OCI-LY1 (cell line): ENCODE results near the gene CANT1.
"Not testable (repeated sequence)": the region's sequence is repeated elsewhere in the genome, so short reads cannot be mapped to it uniquely, and the experiment has no call there.

Experiments
- H2AFZ ChIP-seq: fragments of 200-600 bp; sonication (generic), shearing (Covaris generic); 2 replicates; pipeline ENCODE4 v1.6.0; 2014; ENCODE audit warnings: antibody characterized with exemption, mild to moderate bottlenecking, low read length
- H3F3A ChIP-seq: fragments of 200-600 bp; sonication (generic), shearing (Covaris generic); 2 replicates; pipeline ENCODE4 v1.6.0; 2014; ENCODE audit warnings: mild to moderate bottlenecking, antibody characterized with exemption, low read length, moderate library complexity; ENCODE audit not compliant: insufficient read depth
- H3K27ac ChIP-seq: fragments of 200-600 bp; sonication (generic); 2 replicates; pipeline ENCODE4 v1.5.1; 2014; ENCODE audit warnings: low read length, mixed run types, mild to moderate bottlenecking, low read depth; ENCODE audit not compliant: poor library complexity, severe bottlenecking
- H3K27me3 ChIP-seq: fragments of 200-600 bp; sonication (generic); 2 replicates; pipeline ENCODE4 v1.6.0; 2014; ENCODE audit warnings: antibody characterized with exemption, mild to moderate bottlenecking, low read length, moderate library complexity; ENCODE audit not compliant: insufficient read depth
- H3K36me3 ChIP-seq: fragments of 200-600 bp; sonication (generic); 2 replicates; pipeline ENCODE4 v1.6.1; 2014; ENCODE audit warnings: mild to moderate bottlenecking, antibody characterized with exemption, low read length, moderate library complexity, mixed read lengths; ENCODE audit not compliant: insufficient read depth
- H3K4me1 ChIP-seq: fragments of 200-600 bp; sonication (generic); 2 replicates; pipeline ENCODE4 v1.5.1; 2014; ENCODE audit warnings: mild to moderate bottlenecking, low read length, moderate library complexity; ENCODE audit not compliant: insufficient read depth, severe bottlenecking
- H3K4me2 ChIP-seq: fragments of 200-600 bp; sonication (generic), shearing (Covaris generic); 2 replicates; pipeline ENCODE4 v1.6.1; 2014; ENCODE audit warnings: low read length
- H3K4me3 ChIP-seq: fragments of 200-600 bp; sonication (generic); 2 replicates; pipeline ENCODE4 v1.5.1; 2014; ENCODE audit warnings: low read length, low read depth, mild to moderate bottlenecking, mixed read lengths; ENCODE audit not compliant: poor library complexity, severe bottlenecking
- H3K79me2 ChIP-seq: fragments of 200-600 bp; shearing (Covaris generic); 2 replicates; pipeline ENCODE4 v1.6.1; 2016; ENCODE audit warnings: mixed run types, low read length, mixed read lengths; ENCODE audit not compliant: insufficient read depth
- H3K9ac ChIP-seq: fragments of 200-600 bp; sonication (generic), shearing (Covaris generic); 2 replicates; pipeline ENCODE4 v1.6.1; 2014; ENCODE audit warnings: mild to moderate bottlenecking, low read length, mixed read lengths
- H3K9me2 ChIP-seq: fragments of 200-600 bp; sonication (generic), shearing (Covaris generic); 2 replicates; pipeline ENCODE4 v1.6.1; 2014; ENCODE audit warnings: low read depth, mild to moderate bottlenecking, low read length, mixed read lengths
- H3K9me3 ChIP-seq: fragments of 200-600 bp; shearing (Covaris generic); 2 replicates; pipeline ENCODE4 v1.6.1; 2014; ENCODE audit warnings: low read length, mixed read lengths
- H4K20me1 ChIP-seq: fragments of 200-600 bp; sonication (generic), shearing (Covaris generic); 2 replicates; pipeline ENCODE4 v1.6.0; 2016; ENCODE audit warnings: mild to moderate bottlenecking, low read length; ENCODE audit not compliant: insufficient read depth
- EZH2 ChIP-seq: fragments of 200-600 bp; sonication (generic), shearing (Covaris generic); IDR thresholded peaks from 2 replicates; pipeline ENCODE4 v1.8.0; 2017; ENCODE audit warnings: borderline replicate concordance, mixed run types, mild to moderate bottlenecking, antibody characterized with exemption, low read length, moderate library complexity, mixed read lengths
- TF ChIP-seq, protein P1 (sequence below): fragments of 200-600 bp; sonication (generic), shearing (Covaris generic); IDR thresholded peaks from 2 replicates; pipeline ENCODE4 v1.5.1; 2017; ENCODE audit warnings: mild to moderate bottlenecking, antibody characterized with exemption, low read length, moderate library complexity, mixed read lengths

CANT1 gene

DNA sequence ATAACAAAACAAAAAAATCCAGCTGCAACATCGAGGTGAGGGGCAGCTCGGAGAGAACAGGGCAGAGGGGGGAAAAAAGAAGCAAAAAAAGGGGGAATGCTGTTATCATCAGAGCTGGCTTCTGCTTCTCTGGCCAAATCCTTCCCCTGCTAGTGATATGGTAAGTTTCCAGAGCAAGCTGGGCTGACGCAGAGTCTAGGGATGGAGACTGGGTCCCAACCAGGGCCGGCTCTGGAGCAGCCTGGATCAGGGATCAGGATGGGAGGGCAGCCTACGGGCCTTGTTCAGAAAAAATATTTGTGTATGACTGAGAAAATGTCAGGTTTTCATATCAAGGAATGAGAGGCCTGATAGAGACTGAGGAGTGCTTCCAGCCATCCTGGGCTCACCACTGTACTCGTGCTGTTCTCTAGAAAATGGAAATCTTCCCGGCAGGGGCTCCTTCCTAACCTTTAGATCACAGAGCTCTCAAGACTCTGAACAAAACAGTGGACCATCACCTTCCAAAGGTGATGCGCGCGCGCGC, 13.7 kb upstream of the CANT1 start:
- H3K4me1 ChIP-seq, result no peaks in the 10 kb centered on the region
- H3K79me2 ChIP-seq, result no peaks in the 10 kb centered on the region
- no peak overlapping the region for H3K4me3 ChIP-seq
- H3F3A ChIP-seq, result no peaks in the 10 kb centered on the region
- H3K27ac ChIP-seq, result no peak overlapping the region
- H3K36me3 ChIP-seq, result no peaks in the 10 kb centered on the region
- H3K9me2 ChIP-seq, result no peaks in the 10 kb centered on the region
- H2AFZ ChIP-seq, result no peak overlapping the region
- no peak for TF ChIP-seq EZH2
- TF ChIP-seq, protein P1, sequence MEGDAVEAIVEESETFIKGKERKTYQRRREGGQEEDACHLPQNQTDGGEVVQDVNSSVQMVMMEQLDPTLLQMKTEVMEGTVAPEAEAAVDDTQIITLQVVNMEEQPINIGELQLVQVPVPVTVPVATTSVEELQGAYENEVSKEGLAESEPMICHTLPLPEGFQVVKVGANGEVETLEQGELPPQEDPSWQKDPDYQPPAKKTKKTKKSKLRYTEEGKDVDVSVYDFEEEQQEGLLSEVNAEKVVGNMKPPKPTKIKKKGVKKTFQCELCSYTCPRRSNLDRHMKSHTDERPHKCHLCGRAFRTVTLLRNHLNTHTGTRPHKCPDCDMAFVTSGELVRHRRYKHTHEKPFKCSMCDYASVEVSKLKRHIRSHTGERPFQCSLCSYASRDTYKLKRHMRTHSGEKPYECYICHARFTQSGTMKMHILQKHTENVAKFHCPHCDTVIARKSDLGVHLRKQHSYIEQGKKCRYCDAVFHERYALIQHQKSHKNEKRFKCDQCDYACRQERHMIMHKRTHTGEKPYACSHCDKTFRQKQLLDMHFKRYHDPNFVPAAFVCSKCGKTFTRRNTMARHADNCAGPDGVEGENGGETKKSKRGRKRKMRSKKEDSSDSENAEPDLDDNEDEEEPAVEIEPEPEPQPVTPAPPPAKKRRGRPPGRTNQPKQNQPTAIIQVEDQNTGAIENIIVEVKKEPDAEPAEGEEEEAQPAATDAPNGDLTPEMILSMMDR, result no peak
- H4K20me1 ChIP-seq, result no peaks in the 10 kb centered on the region
- no peak overlapping the region for H3K4me2 ChIP-seq
- no peak overlapping the region for H3K9ac ChIP-seq
- no peaks in the 10 kb centered on the region for H3K9me3 ChIP-seq
- peaks cover 15% of the 10 kb centered on the region; the same call in 1 of the 2 replicates for H3K27me3 ChIP-seq

DNA sequence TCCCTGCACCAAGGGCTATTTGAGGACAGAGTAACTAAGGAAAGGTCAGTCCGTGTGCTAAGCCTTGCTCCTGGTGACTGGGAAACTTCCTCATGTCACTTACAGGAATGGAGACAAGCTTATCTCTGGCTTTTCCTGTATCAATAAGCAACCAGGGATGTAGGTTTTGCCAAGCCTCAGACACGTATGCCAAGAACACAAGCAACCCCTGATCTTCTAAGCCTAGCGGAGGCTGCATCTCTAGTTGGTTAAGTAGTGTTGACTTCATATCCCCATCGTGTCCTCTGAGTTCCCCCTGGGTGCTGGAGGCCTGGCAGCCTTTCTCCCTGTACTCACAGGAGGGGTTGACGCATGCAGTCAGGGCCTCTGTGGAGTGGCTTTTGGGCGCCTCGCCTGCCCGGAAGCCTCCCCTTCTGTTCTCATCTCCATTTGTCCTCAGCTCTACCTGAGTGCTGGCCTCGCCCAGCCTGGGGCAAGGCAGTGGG, 13.0 kb upstream of the CANT1 start:
- Histone ChIP-seq H3K9me3 (no peaks in the 10 kb centered on the region), H4K20me1 (no peaks in the 10 kb centered on the region), H3K9ac (no peak overlapping the region), H3K79me2 (no peaks in the 10 kb centered on the region), H3K9me2 (no peaks in the 10 kb centered on the region), H2AFZ (no peak overlapping the region), H3K27ac (no peak overlapping the region), H3K27me3 (peaks cover 14% of the 10 kb centered on the region; the same call in 1 of the 2 replicates), H3K4me3 (no peak overlapping the region), H3K4me2 (no peak overlapping the region), H3K36me3 (no peaks in the 10 kb centered on the region), H3K4me1 (no peaks in the 10 kb centered on the region), H3F3A (no peaks in the 10 kb centered on the region)
- TF ChIP-seq, protein P1, result no peak
- no peak for TF ChIP-seq EZH2

DNA sequence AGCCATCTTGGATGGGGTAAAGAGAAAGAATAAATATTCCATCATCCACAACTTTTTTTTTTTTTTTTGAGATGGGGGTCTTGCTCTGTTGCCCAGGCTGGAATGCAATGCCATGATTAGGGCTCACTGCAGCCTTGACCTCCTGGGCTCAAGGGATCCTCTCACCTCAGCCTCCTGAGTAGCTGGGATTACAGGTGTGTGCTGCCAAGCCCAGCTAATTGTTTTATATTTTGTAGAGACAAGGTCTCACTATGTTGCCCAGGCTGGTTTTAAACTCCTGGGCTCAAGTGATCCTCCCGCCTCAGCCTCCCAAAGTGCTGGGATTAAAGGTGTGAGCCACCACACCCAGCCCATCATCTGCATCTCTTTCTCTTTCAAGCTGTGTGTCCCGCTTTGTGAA, 12.4 kb upstream of the CANT1 start:
- not testable (repeated sequence) for H3K27ac ChIP-seq, H3K9me3 ChIP-seq, H3F3A ChIP-seq, H3K27me3 ChIP-seq, H3K9ac ChIP-seq, H3K4me1 ChIP-seq, H3K4me2 ChIP-seq, H2AFZ ChIP-seq, H3K79me2 ChIP-seq, H4K20me1 ChIP-seq, H3K36me3 ChIP-seq, H3K9me2 ChIP-seq, H3K4me3 ChIP-seq

DNA sequence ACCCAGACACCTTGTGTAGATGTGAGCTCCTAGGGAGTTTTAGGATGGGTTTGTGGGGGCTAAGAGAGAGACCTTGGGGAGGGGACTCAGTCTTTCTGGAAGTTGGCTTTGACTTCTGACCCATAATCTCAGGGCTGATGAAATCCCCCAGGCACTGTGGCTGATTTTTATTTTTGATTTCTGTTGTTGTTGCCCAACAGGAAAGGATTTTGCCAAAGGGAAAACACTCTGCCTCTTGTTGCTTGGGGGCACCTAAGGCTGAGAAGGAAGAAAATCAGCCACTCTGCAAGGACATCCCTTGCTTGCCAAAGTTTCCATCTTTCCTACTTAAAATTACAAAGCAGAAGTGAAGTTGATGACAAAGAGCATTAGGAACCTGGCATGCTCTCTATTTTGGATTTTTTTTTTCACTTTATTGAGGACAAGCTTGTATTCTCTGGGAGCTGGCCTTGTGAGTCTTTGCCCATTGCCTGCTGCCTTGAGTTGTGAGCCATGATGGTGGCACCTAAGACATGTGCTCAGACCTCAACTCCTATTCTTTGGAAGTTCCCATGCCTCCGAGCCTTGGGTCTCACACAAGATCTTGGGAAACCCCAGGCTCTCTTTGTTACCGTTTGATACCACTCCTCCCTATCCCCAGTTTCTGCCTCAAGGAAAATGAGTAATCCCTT, 11.2 kb upstream of the CANT1 start:
- TF ChIP-seq, protein P1, result no peak
- TF ChIP-seq EZH2, result no peak
- Histone ChIP-seq H2AFZ (no peak overlapping the region), H3K4me3 (no peak overlapping the region), H3K27me3 (peaks cover 8% of the 10 kb centered on the region; the same call in 1 of the 2 replicates), H3K79me2 (no peaks in the 10 kb centered on the region), H4K20me1 (no peaks in the 10 kb centered on the region), H3F3A (no peaks in the 10 kb centered on the region), H3K9me3 (peaks cover 4% of the 10 kb centered on the region; the same call in 1 of the 2 replicates), H3K4me2 (no peak overlapping the region), H3K4me1 (no peaks in the 10 kb centered on the region), H3K27ac (no peak overlapping the region), H3K36me3 (no peaks in the 10 kb centered on the region), H3K9ac (no peak overlapping the region), H3K9me2 (no peaks in the 10 kb centered on the region)
